GM06990 (cell line): Measurements from ENCODE around the gene SRXN1.
A peak's percentile ranks its signal among the peaks of the same experiment; 100 is the strongest.

Experiments used
- DNase-seq: peaks from one replicate; pipeline ENCODE4 v3.0.0-alpha.2; 2011; ENCODE audit not compliant: insufficient read length; ENCODE audit errors: extremely low read depth
- H3K27me3 ChIP-seq: replicated peaks from 2 replicates; pipeline ENCODE4 v1.6.0; 2011; ENCODE audit warnings: low read length; ENCODE audit not compliant: control insufficient read depth, insufficient read depth
- H3K36me3 ChIP-seq: 2 replicates; pipeline ENCODE4 v1.5.1; 2011; ENCODE audit warnings: low read length; ENCODE audit not compliant: control insufficient read depth, insufficient read depth
- H3K4me3 ChIP-seq: replicated peaks from 2 replicates; pipeline ENCODE4 v1.5.1; 2011; ENCODE audit warnings: low read depth, mild to moderate bottlenecking, control low read depth, low read length
- CTCF ChIP-seq: IDR thresholded peaks from 2 replicates; pipeline ENCODE4 v1.5.1; 2011; ENCODE audit warnings: low read length, control low read depth, mild to moderate bottlenecking, inconsistent platforms; ENCODE audit not compliant: insufficient read depth, poor library complexity, severe bottlenecking

SRXN1 gene

GRCh38 chr20:658202-658601, 5.2 kb upstream of the SRXN1 start:
- H3K27me3 ChIP-seq = no peaks in the 10 kb centered on the region; the same call in 1 of the 2 replicates
- DNase-seq = no peak
- H3K36me3 ChIP-seq = no peaks in the 10 kb centered on the region
- no peak overlapping the region for H3K4me3 ChIP-seq
- TF ChIP-seq CTCF = no peak

- Histone ChIP-seq H3K4me3 (no peak overlapping the region), H3K27me3 (no peaks in the 10 kb centered on the region; the same call in 1 of the 2 replicates), H3K36me3 (no peaks in the 10 kb centered on the region)
- DNase-seq = no peak
- no peak for TF ChIP-seq CTCF
Measured at GRCh38 chr20:655726-656624, 3.0 kb upstream of the SRXN1 start.

GRCh38 chr20:654417-654750, 1.4 kb upstream of the SRXN1 start:
- no peaks in the 10 kb centered on the region; the same call in 1 of the 2 replicates for H3K36me3 ChIP-seq
- H3K27me3 ChIP-seq = no peaks in the 10 kb centered on the region; the same call in 1 of the 2 replicates
- no peak for TF ChIP-seq CTCF
- no peak for DNase-seq
- no peak overlapping the region for H3K4me3 ChIP-seq

- no peaks in the 10 kb centered on the region; the same call in 1 of the 2 replicates for H3K27me3 ChIP-seq
- no peak for DNase-seq
- H3K4me3 ChIP-seq = peak overlapping the region; percentile 90
- H3K36me3 ChIP-seq = no peaks in the 10 kb centered on the region; the same call in 1 of the 2 replicates
- no peak for TF ChIP-seq CTCF
Measured at GRCh38 chr20:653590-654416, 803 bp upstream of the SRXN1 start.

DNA sequence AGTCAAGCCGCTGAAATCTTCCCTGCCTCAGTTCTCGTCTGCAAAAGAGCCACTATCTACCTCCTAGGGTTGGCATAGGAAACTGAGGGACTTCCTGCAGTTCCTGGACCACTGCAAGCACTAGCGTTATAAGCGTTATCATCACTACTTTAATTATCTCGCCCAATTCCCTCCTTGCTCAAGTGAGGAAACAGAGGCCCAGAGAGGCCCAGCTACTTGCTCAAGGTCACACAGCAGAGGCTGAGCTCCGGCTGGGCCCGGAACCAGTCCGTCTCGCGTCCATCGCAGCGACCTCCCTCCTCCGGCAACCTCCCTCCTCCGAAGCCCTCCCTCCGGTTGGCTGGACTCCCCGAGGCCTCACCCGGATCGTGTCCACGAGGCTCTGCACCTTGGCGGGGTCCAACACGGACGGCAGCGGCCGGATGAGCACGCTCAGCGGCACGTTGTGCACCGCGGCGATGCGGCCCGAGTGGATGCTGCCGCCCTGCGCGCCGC, 338 bp downstream of the SRXN1 start:
- Histone ChIP-seq H3K4me3 (peak overlapping the region; percentile 90), H3K27me3 (no peaks in the 10 kb centered on the region; the same call in 1 of the 2 replicates), H3K36me3 (peaks cover 8% of the 10 kb centered on the region)
- DNase-seq = no peak
- no peak for TF ChIP-seq CTCF
